ENCODE measurements around the gene FBP1.
"Not testable (repeated sequence)": the region's sequence is repeated elsewhere in the genome, so short reads cannot be mapped to it uniquely, and the experiment has no call there.

The FBP1 gene

DNA sequence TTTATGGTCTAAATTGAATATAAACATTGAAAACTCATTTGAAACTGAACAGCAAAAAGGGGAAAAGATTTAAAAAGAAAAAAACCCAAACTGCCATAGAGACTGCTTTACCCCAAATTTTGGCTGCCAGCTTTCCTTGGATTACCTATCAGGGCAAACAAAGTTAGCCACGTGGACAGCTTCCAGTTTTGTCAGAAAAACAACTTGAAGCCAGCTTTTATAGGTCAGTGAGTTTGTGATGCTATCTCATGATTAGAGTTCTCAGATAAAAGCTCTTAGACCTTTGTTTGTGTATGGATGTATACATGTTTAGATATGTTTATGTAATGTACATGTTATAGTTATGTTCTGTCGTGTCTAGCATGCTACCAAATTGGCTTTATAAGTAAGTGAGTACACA lies 61.7 kb downstream of the FBP1 start:
- no peak for DNase-seq (ENCODE audit: low read depth in 4 of 4, low spot score in 1 of 4)

DNA sequence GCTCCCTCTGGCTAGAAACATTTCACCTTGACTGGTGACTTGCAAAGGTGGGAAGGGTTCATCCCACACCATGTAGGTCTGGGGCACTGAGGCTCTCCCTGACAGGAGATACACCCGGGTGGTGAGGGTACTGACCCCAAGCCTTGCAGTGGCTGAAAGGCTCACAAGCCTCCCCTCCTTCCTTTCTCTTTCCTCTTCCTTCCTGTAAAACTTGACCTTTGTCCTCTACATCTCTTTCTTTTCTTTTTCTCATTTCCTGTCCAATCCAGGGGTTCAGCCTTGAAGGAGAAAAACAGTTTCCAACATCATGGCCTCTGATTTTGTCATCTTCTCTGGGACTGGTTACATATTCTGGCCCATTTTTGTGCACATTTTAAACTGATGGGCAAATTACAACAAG lies 62.3 kb downstream of the FBP1 start:
- DNase-seq (ENCODE audit: low read depth in 4 of 4, low spot score in 1 of 4), result no peak

- no peak for DNase-seq (ENCODE audit: low read depth in 4 of 4, low spot score in 1 of 4)
Observed at GRCh38 chr9:94576131-94576530, 63.2 kb downstream of the FBP1 start.

DNA sequence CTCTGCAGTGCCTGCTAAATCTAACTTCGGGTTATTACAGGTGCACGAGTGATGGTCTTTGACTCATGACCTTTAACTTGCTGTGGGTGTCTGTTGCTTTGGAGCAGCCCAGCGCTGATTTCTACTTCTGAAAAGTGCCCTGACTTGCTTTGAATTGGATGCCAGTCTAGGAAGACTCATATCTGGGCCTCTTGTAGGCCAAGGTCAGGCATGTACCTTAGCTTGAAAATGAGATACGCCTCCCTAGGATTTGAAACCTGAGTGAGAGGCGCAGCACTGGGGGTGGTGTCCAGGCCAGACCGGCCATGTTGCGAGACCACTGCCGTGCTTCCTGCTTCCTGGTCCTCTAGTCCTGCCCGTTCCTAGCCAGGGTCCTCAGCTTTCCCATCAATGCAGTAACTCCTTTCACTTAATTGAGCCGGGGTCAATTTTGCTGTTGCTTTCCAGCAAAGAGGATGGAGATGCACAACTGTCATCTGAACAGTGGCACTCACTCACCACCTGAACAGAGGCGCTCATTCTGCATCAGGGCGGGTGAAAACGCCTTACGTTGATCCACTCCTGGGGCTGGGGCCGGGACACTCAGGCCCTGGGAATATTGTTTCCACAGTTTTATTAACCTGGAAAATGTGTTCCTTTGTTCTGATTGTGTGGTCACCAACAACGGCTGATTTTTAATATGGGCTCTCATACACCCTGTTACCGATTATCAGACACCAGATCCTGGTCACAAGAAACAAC lies 70.2 kb downstream of the FBP1 start:
- no peak for DNase-seq (ENCODE audit: low read depth in 4 of 4, low spot score in 1 of 4)

- no peak for DNase-seq (ENCODE audit: low read depth in 4 of 4, low spot score in 1 of 4)
Observed at GRCh38 chr9:94568250-94568889, 70.9 kb downstream of the FBP1 start.

DNA sequence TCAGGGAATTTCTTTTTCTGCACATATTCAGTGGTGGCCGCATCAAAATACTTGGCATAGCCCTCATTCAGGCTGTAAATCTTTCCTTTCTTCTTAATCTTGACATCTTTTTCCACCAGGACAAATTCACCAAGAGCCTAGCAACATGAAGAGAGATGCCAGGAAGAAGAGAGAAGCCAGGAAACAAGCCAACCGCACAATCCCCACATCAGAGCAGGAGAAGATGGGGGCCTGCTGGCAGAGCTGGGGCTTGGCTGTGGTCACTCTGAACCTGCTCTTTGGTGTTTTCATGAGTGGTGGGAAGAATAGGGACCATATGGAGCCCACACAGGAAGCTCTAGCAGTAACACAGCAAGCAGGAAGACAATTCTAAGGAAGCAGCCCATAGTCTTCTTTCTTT lies 72.0 kb downstream of the FBP1 start:
- DNase-seq (ENCODE audit: low read depth in 4 of 4, low spot score in 1 of 4), result no peak

DNA sequence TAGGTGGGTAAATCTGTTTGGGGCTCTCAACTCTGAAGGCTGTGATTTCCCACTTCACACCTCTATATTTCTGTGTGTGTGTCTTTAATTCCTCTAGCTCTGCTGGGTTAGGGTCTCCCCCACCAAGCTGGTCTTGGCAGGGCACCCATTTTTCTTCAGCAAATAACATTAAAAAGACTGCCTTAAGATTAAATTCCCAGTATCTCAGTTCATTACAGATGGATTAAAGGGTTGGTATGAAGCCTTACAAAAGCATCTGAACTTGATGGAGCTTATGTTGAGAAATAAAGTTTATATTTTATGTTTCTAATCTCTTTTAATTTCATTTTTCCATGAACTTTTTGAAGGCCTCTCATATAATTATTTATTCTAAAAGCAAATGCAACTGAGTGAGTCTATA lies 72.8 kb downstream of the FBP1 start:
- no peak for DNase-seq (ENCODE audit: low read depth in 4 of 4, low spot score in 1 of 4)

GRCh38 chr9:94564279-94564678 lies 75.0 kb downstream of the FBP1 start:
- DNase-seq (ENCODE audit: low read depth in 4 of 4, low spot score in 1 of 4), result not testable (repeated sequence)

- DNase-seq (ENCODE audit: low read depth in 4 of 4, low spot score in 1 of 4), result no peak
Observed at GRCh38 chr9:94563548-94563947, 75.8 kb downstream of the FBP1 start.

DNA sequence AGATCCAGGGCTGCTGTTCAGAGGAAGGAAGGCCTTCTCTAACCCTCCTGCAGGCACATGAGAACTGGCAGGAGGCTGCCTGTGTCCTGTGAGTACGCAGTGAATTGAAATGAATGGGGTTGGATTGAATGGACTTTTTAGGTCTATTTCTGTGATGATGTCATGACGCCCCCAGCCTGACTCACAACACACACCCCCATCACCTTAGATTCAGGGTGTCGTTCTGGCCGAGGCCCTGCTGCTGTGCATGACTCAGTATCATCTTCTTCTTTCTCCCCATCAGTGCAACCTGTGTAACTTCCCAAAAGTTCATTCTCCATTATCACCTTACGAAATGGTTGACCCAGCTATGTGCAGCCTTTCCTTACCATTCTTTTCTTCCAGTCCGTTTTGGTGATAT lies 79.1 kb downstream of the FBP1 start:
- DNase-seq (ENCODE audit: low read depth in 4 of 4, low spot score in 1 of 4), result no peak

DNA sequence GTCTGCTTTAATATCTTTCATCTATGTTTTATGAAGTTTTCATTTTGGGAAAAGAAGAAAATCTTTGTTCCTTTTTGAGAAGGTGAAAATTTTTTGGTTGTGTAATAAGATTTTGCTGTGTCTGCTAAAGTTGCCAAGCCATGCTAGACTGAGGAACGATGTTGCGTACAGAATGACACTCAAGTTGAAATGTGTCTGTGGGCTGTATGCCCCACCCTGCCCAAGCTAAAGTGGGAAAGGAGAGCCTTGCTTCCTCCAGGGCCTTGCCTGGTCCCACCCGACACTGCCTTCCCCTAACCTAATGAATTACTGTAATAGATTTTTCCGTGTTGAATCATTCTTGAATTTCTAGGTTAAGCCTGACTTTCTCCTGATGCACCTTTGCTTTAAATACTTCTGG lies 81.9 kb downstream of the FBP1 start:
- no peak for DNase-seq (ENCODE audit: low read depth in 4 of 4, low spot score in 1 of 4)

GRCh38 chr9:94554439-94555331 lies 84.6 kb downstream of the FBP1 start, which contains the start of gene PCAT7:
Gene PCAT7 (plus strand): TSS chr9:94555083.
- DNase-seq (ENCODE audit: low read depth in 4 of 4, low spot score in 1 of 4), result peak in 3 of 4 experiments; percentile 4 to 21 (median 8)

GRCh38 chr9:94554078-94554438 lies 85.3 kb downstream of the FBP1 start:
- no peak for DNase-seq (ENCODE audit: low read depth in 4 of 4, low spot score in 1 of 4)
